Liver (tissue), 9 donors: ENCODE measurements around the gene EXOSC5. TPM values are rescaled to one million over a fixed set of nuclear protein-coding genes. Genes with fewer than 3 reads are reported as not detected.

Source experiments
- DNase-seq: peaks from one replicate; pipeline ENCODE4 v3.0.0-alpha.2; 2017; ENCODE audit warnings: low spot score
- H3K27ac ChIP-seq, 2 donors: one replicate each; pipeline ENCODE4 v1.7.0; 2013; ENCODE audit warnings: inconsistent platforms in 2 of 2, low read length in 2 of 2, control low read depth in 1 of 2, low read depth in 1 of 2, mild to moderate bottlenecking in 1 of 2
- H3K27me3 ChIP-seq, 4 donors: one replicate each; pipeline versions ENCODE4 v1.6.1 to v1.7.0; 2013; ENCODE audit warnings: low read length in 3 of 4, inconsistent platforms in 1 of 4, mild to moderate bottlenecking in 1 of 4, moderate library complexity in 1 of 4; ENCODE audit not compliant: control insufficient read depth in 4 of 4, insufficient read depth in 4 of 4
- H3K36me3 ChIP-seq, 4 donors: one replicate each; pipeline versions ENCODE4 v1.6.1 to v1.7.0; 2013; ENCODE audit warnings: low read length in 3 of 4, mild to moderate bottlenecking in 3 of 4, low read depth in 1 of 4, moderate library complexity in 1 of 4; ENCODE audit not compliant: control insufficient read depth in 4 of 4, insufficient read depth in 3 of 4
- H3K4me1 ChIP-seq, 4 donors: one replicate each; pipeline versions ENCODE4 v1.6.1 to v1.7.0; 2013; ENCODE audit warnings: low read length in 3 of 4, mild to moderate bottlenecking in 3 of 4, moderate library complexity in 1 of 4; ENCODE audit not compliant: control insufficient read depth in 4 of 4, insufficient read depth in 4 of 4
- H3K4me3 ChIP-seq, 3 donors: one replicate each; pipeline versions ENCODE4 v1.6.1 to v1.7.0; 2013; ENCODE audit warnings: low read length in 3 of 3, control low read depth in 1 of 3, low read depth in 1 of 3, mild to moderate bottlenecking in 1 of 3
- H3K9ac ChIP-seq, 2 donors: one replicate each; pipeline ENCODE4 v1.7.0; 2013; ENCODE audit warnings: low read length in 2 of 2, mild to moderate bottlenecking in 2 of 2, moderate library complexity in 2 of 2, control low read depth in 1 of 2, low read depth in 1 of 2
- H3K9me3 ChIP-seq, 4 donors: one replicate each; pipeline versions ENCODE4 v1.6.1 to v1.7.0; 2013; ENCODE audit warnings: low read length in 3 of 4; ENCODE audit not compliant: control insufficient read depth in 4 of 4
- EGR1 ChIP-seq, 2 donors: IDR thresholded peaks; 2 replicates each; pipeline ENCODE4 v1.6.1; 2016 to 2018; ENCODE audit warnings: antibody characterized with exemption in 2 of 2, low read depth in 2 of 2
- FOXA1 ChIP-seq: IDR thresholded peaks from 2 replicates; pipeline ENCODE4 v1.6.1; 2016; ENCODE audit warnings: antibody characterized with exemption
- FOXA2 ChIP-seq: IDR thresholded peaks from 2 replicates; pipeline ENCODE4 v1.6.1; 2016; ENCODE audit warnings: antibody characterized with exemption
- GABPA ChIP-seq, 2 donors: IDR thresholded peaks in 1 of 2; conservative IDR thresholded peaks in 1 of 2; 2 replicates each; pipeline ENCODE4 v1.6.1; 2016; ENCODE audit warnings: antibody characterized with exemption in 2 of 2, mild to moderate bottlenecking in 1 of 2, moderate library complexity in 1 of 2
- HNF4A ChIP-seq, 2 donors: conservative IDR thresholded peaks; 2 replicates each; pipeline ENCODE4 v1.6.1; 2016; ENCODE audit warnings: antibody characterized with exemption in 2 of 2, mild to moderate bottlenecking in 2 of 2
- HNF4G ChIP-seq: IDR thresholded peaks from 2 replicates; pipeline ENCODE4 v1.6.1; 2016; ENCODE audit warnings: antibody characterized with exemption
- JUND ChIP-seq, 2 donors: IDR thresholded peaks; 2 replicates each; pipeline ENCODE4 v1.6.1; 2016; ENCODE audit warnings: antibody characterized with exemption in 2 of 2
- NR2F2 ChIP-seq: IDR thresholded peaks from 2 replicates; pipeline ENCODE4 v1.6.1; 2016; ENCODE audit warnings: antibody characterized with exemption
- RAD21 ChIP-seq, 2 donors: IDR thresholded peaks; 2 replicates each; pipeline ENCODE4 v1.6.1; 2016; ENCODE audit warnings: antibody characterized with exemption in 2 of 2, mild to moderate bottlenecking in 2 of 2
- RXRA ChIP-seq, 2 donors: IDR thresholded peaks; 2 replicates each; pipeline ENCODE4 v1.6.1; 2017 to 2018; ENCODE audit warnings: antibody characterized with exemption in 2 of 2, mild to moderate bottlenecking in 1 of 2
- SP1 ChIP-seq: IDR thresholded peaks from 2 replicates; pipeline ENCODE4 v1.6.1; 2018; ENCODE audit warnings: antibody characterized with exemption, mild to moderate bottlenecking
- TAF1 ChIP-seq: conservative IDR thresholded peaks from 2 replicates; pipeline ENCODE4 v1.6.1; 2016; ENCODE audit warnings: antibody characterized with exemption, mild to moderate bottlenecking
- YY1 ChIP-seq: IDR thresholded peaks from 2 replicates; pipeline ENCODE4 v1.6.1; 2016; ENCODE audit warnings: antibody characterized with exemption, mild to moderate bottlenecking
- WGBS: extraction: QIAGEN DNeasy Blood & Tissue Kit; methylation state at CpG from one replicate; pipeline ENCODE4 v1.1.7; 2013; 5-methylcytosine and 5-hydroxymethylcytosine counted together
- polyA plus RNA-seq, 2 donors: library from polyadenylated mRNA; stranded (reverse) in 1 of 2; unstranded in 1 of 2; fragments of 200-250 nt in 1 of 2; fragments of >200 nt in 1 of 2; fragmentation: Nextera tagmentation in 1 of 2; extraction: Ambion mirVana in 1 of 2; gene quantifications; one replicate each; pipeline versions ENCODE4 v1.2.1 to v1.2.3, GENCODE V29; 2013 to 2015
- total RNA-seq, 2 donors: library from RNA; depleted of rRNA; stranded (reverse); fragments of >200 nt; gene quantifications; one replicate each; pipeline ENCODE4 v1.2.3, GENCODE V29; 2014
- TF ChIP-seq, protein P1 (sequence below): IDR thresholded peaks from 2 replicates; pipeline ENCODE4 v1.6.1; 2016; ENCODE audit warnings: antibody characterized with exemption
- TF ChIP-seq, protein P2 (sequence below): fragments of 150-350 bp; IDR thresholded peaks from 2 replicates; pipeline ENCODE4 v1.5.1; 2017; ENCODE audit warnings: improper control_type of control experiment, low read depth, low read length; ENCODE audit not compliant: missing input control
- TF ChIP-seq, protein P3 (sequence below): IDR thresholded peaks from 2 replicates; pipeline ENCODE4 v1.6.1; 2016; ENCODE audit warnings: antibody characterized with exemption
- TF ChIP-seq, protein P4 (sequence below): IDR thresholded peaks from 2 replicates; pipeline ENCODE4 v1.6.1; 2016; ENCODE audit warnings: antibody characterized with exemption
- TF ChIP-seq, protein P5 (sequence below): IDR thresholded peaks from 2 replicates; pipeline ENCODE4 v1.6.1; 2016; ENCODE audit warnings: antibody characterized with exemption, mild to moderate bottlenecking
- donor health status: healthy.
- donor health status: healthy.
- donor health status: healthy.
- donor health status: healthy.
- donor health status: healthy.

The EXOSC5 gene
- total and polyA plus RNA-seq, 4 donors: 8.3 to 26.7 (median 18.9) TPM

DNA sequence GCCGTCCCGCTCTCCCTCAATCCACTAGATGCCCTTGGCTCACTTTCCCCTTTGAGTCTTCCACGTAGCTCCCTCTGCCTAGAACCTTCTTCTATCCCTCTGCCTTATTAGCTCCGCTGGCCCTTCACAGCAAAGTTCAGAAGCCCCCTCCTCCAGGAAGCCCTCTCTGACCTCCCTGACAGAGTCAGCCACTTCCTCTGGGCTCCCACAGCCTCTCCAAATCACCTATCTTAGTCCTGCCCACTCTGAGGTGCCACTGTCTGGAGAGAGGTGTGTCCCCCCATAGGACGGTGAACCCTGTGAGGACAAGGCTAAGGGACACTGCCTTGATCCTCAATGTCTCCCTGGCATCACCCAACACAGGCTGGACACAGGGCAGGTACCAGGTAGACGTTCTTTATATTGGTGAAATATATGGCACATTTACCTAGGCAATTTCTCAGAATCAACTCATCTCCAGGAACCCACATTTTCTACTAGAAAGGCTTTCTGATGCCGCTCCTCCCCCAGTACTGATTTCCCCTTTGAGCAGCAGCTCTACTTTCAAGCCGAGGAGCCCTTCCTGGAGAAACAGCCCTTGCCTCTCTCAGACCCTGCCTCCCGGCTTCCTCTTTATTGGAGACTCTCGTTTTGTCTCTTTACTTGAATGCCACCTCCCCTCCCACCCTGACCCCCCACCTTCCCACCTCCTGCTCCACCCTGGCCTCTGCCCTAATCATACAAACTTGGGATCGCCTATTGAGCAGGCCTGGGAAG is 40.0 kb downstream of the EXOSC5 start:
- H3K4me1 ChIP-seq: peaks cover 0 to 19% (median 11%) of the 10 kb centered on the region in 4 donors
- no peak for TF ChIP-seq NR2F2
- TF ChIP-seq, protein P1, sequence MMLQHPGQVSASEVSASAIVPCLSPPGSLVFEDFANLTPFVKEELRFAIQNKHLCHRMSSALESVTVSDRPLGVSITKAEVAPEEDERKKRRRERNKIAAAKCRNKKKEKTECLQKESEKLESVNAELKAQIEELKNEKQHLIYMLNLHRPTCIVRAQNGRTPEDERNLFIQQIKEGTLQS: no peak
- TF ChIP-seq, protein P2, sequence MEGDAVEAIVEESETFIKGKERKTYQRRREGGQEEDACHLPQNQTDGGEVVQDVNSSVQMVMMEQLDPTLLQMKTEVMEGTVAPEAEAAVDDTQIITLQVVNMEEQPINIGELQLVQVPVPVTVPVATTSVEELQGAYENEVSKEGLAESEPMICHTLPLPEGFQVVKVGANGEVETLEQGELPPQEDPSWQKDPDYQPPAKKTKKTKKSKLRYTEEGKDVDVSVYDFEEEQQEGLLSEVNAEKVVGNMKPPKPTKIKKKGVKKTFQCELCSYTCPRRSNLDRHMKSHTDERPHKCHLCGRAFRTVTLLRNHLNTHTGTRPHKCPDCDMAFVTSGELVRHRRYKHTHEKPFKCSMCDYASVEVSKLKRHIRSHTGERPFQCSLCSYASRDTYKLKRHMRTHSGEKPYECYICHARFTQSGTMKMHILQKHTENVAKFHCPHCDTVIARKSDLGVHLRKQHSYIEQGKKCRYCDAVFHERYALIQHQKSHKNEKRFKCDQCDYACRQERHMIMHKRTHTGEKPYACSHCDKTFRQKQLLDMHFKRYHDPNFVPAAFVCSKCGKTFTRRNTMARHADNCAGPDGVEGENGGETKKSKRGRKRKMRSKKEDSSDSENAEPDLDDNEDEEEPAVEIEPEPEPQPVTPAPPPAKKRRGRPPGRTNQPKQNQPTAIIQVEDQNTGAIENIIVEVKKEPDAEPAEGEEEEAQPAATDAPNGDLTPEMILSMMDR: no peak
- TF ChIP-seq TAF1: no peak
- no peaks in the 10 kb centered on the region for H3K9me3 ChIP-seq
- H3K36me3 ChIP-seq: no peaks in the 10 kb centered on the region
- H3K27ac ChIP-seq: no peak overlapping the region
- 85% methylated on average over 11 of the region's 11 CpGs for WGBS
- no peak overlapping the region for H3K9ac ChIP-seq
- H3K27me3 ChIP-seq: no peaks in the 10 kb centered on the region
- no peak for DNase-seq
- no peak overlapping the region for H3K4me3 ChIP-seq

DNA sequence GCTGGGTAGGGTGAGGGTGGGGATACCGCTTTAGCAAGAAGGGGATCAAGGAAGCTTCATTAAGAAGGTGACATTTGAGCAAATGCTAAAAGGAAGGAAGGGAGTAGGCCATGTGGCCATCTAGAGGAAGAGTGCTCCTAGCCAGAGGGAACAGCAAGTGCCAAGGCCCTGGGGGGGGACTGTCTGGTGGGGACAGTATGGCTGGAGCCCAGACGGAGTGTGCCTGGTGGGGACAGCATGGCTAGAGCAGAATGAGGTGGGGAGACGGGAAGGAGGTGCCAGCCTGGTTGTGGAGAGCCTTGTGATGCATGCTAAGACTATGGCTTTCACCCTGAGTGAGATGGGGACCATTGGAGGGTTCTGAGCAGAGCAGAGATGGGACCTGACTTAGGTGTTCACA is 41.4 kb downstream of the EXOSC5 start:
- no peak overlapping the region for H3K27ac ChIP-seq
- no peaks in the 10 kb centered on the region for H3K27me3 ChIP-seq
- 79% methylated on average over 3 of the region's 3 CpGs for WGBS
- no peak for DNase-seq
- peaks cover 0 to 31% (median 19%) of the 10 kb centered on the region in 4 donors for H3K4me1 ChIP-seq
- H3K9me3 ChIP-seq: no peaks in the 10 kb centered on the region
- TF ChIP-seq, protein P3, sequence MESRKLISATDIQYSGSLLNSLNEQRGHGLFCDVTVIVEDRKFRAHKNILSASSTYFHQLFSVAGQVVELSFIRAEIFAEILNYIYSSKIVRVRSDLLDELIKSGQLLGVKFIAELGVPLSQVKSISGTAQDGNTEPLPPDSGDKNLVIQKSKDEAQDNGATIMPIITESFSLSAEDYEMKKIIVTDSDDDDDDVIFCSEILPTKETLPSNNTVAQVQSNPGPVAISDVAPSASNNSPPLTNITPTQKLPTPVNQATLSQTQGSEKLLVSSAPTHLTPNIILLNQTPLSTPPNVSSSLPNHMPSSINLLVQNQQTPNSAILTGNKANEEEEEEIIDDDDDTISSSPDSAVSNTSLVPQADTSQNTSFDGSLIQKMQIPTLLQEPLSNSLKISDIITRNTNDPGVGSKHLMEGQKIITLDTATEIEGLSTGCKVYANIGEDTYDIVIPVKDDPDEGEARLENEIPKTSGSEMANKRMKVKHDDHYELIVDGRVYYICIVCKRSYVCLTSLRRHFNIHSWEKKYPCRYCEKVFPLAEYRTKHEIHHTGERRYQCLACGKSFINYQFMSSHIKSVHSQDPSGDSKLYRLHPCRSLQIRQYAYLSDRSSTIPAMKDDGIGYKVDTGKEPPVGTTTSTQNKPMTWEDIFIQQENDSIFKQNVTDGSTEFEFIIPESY: no peak
- TF ChIP-seq HNF4A (conservative IDR thresholded peaks at IDR 0.05) (no peak), JUND (IDR thresholded peaks at IDR 0.05) (no peak), TAF1 (no peak), RAD21 (IDR thresholded peaks at IDR 0.05) (no peak), NR2F2 (no peak), FOXA2 (no peak), YY1 (no peak), HNF4G (no peak), FOXA1 (no peak), RXRA (IDR thresholded peaks at IDR 0.05) (no peak), GABPA (IDR thresholded peaks at IDR 0.05 in 1 of 2, conservative IDR thresholded peaks at IDR 0.05 in 1 of 2) (no peak), EGR1 (IDR thresholded peaks at IDR 0.05; ENCODE audit: low read depth in 2 of 2) (no peak), SP1 (no peak)
- TF ChIP-seq, protein P2: no peak
- TF ChIP-seq, protein P4, sequence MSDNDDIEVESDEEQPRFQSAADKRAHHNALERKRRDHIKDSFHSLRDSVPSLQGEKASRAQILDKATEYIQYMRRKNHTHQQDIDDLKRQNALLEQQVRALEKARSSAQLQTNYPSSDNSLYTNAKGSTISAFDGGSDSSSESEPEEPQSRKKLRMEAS: no peak
- TF ChIP-seq, protein P5, sequence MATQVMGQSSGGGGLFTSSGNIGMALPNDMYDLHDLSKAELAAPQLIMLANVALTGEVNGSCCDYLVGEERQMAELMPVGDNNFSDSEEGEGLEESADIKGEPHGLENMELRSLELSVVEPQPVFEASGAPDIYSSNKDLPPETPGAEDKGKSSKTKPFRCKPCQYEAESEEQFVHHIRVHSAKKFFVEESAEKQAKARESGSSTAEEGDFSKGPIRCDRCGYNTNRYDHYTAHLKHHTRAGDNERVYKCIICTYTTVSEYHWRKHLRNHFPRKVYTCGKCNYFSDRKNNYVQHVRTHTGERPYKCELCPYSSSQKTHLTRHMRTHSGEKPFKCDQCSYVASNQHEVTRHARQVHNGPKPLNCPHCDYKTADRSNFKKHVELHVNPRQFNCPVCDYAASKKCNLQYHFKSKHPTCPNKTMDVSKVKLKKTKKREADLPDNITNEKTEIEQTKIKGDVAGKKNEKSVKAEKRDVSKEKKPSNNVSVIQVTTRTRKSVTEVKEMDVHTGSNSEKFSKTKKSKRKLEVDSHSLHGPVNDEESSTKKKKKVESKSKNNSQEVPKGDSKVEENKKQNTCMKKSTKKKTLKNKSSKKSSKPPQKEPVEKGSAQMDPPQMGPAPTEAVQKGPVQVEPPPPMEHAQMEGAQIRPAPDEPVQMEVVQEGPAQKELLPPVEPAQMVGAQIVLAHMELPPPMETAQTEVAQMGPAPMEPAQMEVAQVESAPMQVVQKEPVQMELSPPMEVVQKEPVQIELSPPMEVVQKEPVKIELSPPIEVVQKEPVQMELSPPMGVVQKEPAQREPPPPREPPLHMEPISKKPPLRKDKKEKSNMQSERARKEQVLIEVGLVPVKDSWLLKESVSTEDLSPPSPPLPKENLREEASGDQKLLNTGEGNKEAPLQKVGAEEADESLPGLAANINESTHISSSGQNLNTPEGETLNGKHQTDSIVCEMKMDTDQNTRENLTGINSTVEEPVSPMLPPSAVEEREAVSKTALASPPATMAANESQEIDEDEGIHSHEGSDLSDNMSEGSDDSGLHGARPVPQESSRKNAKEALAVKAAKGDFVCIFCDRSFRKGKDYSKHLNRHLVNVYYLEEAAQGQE: no peak
- TF ChIP-seq, protein P1: no peak
- H3K9ac ChIP-seq: no peak overlapping the region
- no peaks in the 10 kb centered on the region for H3K36me3 ChIP-seq
- no peak overlapping the region for H3K4me3 ChIP-seq
